Upper lobe of right lung (tissue), 1 donor: ENCODE results near the gene PACS1. TPM values are rescaled to one million over a fixed set of nuclear protein-coding genes. Genes with fewer than 3 reads are reported as not detected.

Source experiments
- ATAC-seq: fragments of 200-7000 bp; cut with Tn5 transposase; one replicate; pipeline ENCODE4 v1.9.1; 2020; ENCODE audit warnings: mild to moderate bottlenecking, moderate library complexity
- DNase-seq: peaks from one replicate; pipeline ENCODE4 v3.0.0-alpha.2; 2020
- H3K27ac ChIP-seq: fragments of 200-600 bp; one replicate; pipeline ENCODE4 v1.8.0; 2022
- H3K27me3 ChIP-seq: fragments of 200-600 bp; one replicate; pipeline ENCODE4 v1.8.0; 2022; ENCODE audit warnings: mild to moderate bottlenecking
- H3K36me3 ChIP-seq: fragments of 200-600 bp; one replicate; pipeline ENCODE4 v1.8.0; 2022
- H3K4me1 ChIP-seq: fragments of 200-600 bp; one replicate; pipeline ENCODE4 v1.8.0; 2022
- H3K4me3 ChIP-seq: fragments of 200-600 bp; one replicate; pipeline ENCODE4 v1.8.0; 2022; ENCODE audit warnings: mild to moderate bottlenecking
- H3K9me3 ChIP-seq: fragments of 200-600 bp; one replicate; pipeline ENCODE4 v1.8.0; 2022
- CTCF ChIP-seq: fragments of 200-600 bp; IDR thresholded peaks from one replicate; pipeline ENCODE4 v1.8.0; 2022; ENCODE audit warnings: antibody characterized with exemption
- intact Hi-C: fragments of 100-400 bp; cut with DNase I; formaldehyde crosslinking; loops from one replicate; pipeline ENCODE4 v1.11.0; 2022
- total RNA-seq: library from RNA; stranded (reverse); fragmentation: NEBNext Ultra II Directional; extraction: Animal tissue kit (Norgen Biotek cat#: 25700); gene quantifications from one replicate; pipeline ENCODE4 v1.2.1, GENCODE V29; 2021
- donor health status: DM: no; HTN: yes; CAD: no; lungs with severe emphysema.

PACS1 gene
- total RNA-seq, 1 donor from 2014 or later = 55.9 TPM

GRCh38 chr11:66291303-66291705 lies 221.2 kb downstream of the PACS1 start:
- Histone ChIP-seq H3K4me1 (peaks cover 22% of the 10 kb centered on the region), H3K4me3 (no peak overlapping the region), H3K27ac (no peak overlapping the region), H3K9me3 (no peaks in the 10 kb centered on the region), H3K27me3 (peaks cover 32% of the 10 kb centered on the region), H3K36me3 (no peaks in the 10 kb centered on the region)
- no peak for ATAC-seq
- DNase-seq = no peak
- no peak for TF ChIP-seq CTCF
- intact Hi-C loops = no loop called here

GRCh38 chr11:66291706-66292542 lies 221.9 kb downstream of the PACS1 start, which contains the start of gene TMEM151A:
TMEM151A (plus strand) TSS chr11:66291894; CDS start chr11:66292014, 120 bp downstream.
- DNase-seq (no peak), ATAC-seq (no peak)
- Histone ChIP-seq H3K27me3 (peaks cover 32% of the 10 kb centered on the region), H3K27ac (no peak within 1 kb of the TSS), H3K36me3 (no peaks in the 10 kb centered on the region), H3K9me3 (no peaks in the 10 kb centered on the region), H3K4me3 (peak within 1 kb of the TSS; percentile 34), H3K4me1 (peaks cover 22% of the 10 kb centered on the region)
- TF ChIP-seq CTCF = no peak
- intact Hi-C loops = no loop called here

GRCh38 chr11:66292543-66293332 lies 222.7 kb downstream of the PACS1 start:
- no peak for TF ChIP-seq CTCF
- Histone ChIP-seq H3K27me3 (peaks cover 32% of the 10 kb centered on the region), H3K27ac (no peak overlapping the region), H3K4me3 (no peak overlapping the region), H3K4me1 (peaks cover 20% of the 10 kb centered on the region), H3K9me3 (no peaks in the 10 kb centered on the region), H3K36me3 (no peaks in the 10 kb centered on the region)
- intact Hi-C loops = no loop called here
- ATAC-seq = no peak
- no peak for DNase-seq

- Histone ChIP-seq H3K36me3 (no peaks in the 10 kb centered on the region), H3K27ac (no peak overlapping the region), H3K4me3 (no peak overlapping the region), H3K27me3 (peaks cover 32% of the 10 kb centered on the region), H3K4me1 (peaks cover 14% of the 10 kb centered on the region), H3K9me3 (no peaks in the 10 kb centered on the region)
- ATAC-seq = no peak
- no peak for TF ChIP-seq CTCF
- intact Hi-C loops = no loop called here
- DNase-seq = no peak
Measured at GRCh38 chr11:66293352-66293751, 223.3 kb downstream of the PACS1 start.

- DNase-seq = no peak
- peaks cover 32% of the 10 kb centered on the region for H3K27me3 ChIP-seq
Measured at GRCh38 chr11:66293777-66294625, 223.9 kb downstream of the PACS1 start.

More at GRCh38 chr11:66293777-66294625, 223.9 kb downstream of the PACS1 start:
- H3K4me3 ChIP-seq = no peak overlapping the region
- intact Hi-C loops = no loop called here
- TF ChIP-seq CTCF = no peak
- H3K9me3 ChIP-seq = no peaks in the 10 kb centered on the region
- no peak for ATAC-seq
- H3K27ac ChIP-seq = no peak overlapping the region
- H3K4me1 ChIP-seq = peaks cover 14% of the 10 kb centered on the region
- no peaks in the 10 kb centered on the region for H3K36me3 ChIP-seq
